ENCODE measurements around the gene C19orf12.

DNA sequence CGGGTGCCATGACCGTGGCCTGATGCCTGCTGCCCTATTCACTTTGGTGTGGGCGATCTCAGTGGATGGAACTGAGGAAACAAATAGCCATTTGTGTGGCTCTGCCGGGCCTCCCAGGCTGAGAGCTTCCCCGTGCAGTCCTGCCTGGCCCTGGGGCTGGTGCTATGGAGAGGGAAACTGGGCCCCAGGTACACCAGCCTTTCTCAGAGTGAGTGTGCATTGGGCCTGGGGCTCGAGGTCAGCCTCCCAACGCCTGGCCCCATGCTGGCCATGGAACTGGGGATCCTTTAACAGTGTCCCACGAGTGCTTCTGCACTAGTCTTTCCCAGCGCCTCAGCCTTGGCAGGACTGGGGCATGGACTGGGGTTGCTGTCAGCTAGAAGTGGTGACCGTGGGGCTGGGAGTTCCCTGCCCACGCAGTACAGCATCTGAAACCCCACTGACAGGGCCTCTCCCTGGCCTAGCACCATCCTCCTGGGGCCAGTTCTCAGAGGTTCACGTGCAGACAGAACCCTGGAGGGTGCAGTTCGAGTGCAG is 39.3 kb downstream of the C19orf12 start:
- TF ChIP-seq GATA3 (IDR thresholded peaks at IDR 0.05; ENCODE audit: low read depth, low read length) (no peak), GATA2 (IDR thresholded peaks at IDR 0.05; ENCODE audit: low read depth, low read length) (no peak)

Data from SH-SY5Y (cell line).